ENCODE measurements around the gene SFRP2.

GRCh38 chr4:153787061-153787560, 1.8 kb downstream of the SFRP2 start:
- TF ChIP-seq, protein P1, sequence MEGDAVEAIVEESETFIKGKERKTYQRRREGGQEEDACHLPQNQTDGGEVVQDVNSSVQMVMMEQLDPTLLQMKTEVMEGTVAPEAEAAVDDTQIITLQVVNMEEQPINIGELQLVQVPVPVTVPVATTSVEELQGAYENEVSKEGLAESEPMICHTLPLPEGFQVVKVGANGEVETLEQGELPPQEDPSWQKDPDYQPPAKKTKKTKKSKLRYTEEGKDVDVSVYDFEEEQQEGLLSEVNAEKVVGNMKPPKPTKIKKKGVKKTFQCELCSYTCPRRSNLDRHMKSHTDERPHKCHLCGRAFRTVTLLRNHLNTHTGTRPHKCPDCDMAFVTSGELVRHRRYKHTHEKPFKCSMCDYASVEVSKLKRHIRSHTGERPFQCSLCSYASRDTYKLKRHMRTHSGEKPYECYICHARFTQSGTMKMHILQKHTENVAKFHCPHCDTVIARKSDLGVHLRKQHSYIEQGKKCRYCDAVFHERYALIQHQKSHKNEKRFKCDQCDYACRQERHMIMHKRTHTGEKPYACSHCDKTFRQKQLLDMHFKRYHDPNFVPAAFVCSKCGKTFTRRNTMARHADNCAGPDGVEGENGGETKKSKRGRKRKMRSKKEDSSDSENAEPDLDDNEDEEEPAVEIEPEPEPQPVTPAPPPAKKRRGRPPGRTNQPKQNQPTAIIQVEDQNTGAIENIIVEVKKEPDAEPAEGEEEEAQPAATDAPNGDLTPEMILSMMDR (IDR thresholded peaks at IDR 0.05), result no peak
- TF ChIP-seq POLR2A (IDR thresholded peaks at IDR 0.05), result no peak
